Stimulated activated CD8-positive, alpha-beta memory T cell treated with anti-CD3 and anti-CD28 coated beads, Interleukin-7, amount 100 ng/mL, for 48 hours (primary cell): ENCODE data around the gene RNF44.

Experiments used
- DNase-seq, 2 donors: peaks; one replicate each; pipeline ENCODE4 v3.0.0-alpha.2; 2020; ENCODE audit warnings: low read depth in 1 of 2; ENCODE audit errors: extremely low read depth in 1 of 2

RNF44 gene

DNA sequence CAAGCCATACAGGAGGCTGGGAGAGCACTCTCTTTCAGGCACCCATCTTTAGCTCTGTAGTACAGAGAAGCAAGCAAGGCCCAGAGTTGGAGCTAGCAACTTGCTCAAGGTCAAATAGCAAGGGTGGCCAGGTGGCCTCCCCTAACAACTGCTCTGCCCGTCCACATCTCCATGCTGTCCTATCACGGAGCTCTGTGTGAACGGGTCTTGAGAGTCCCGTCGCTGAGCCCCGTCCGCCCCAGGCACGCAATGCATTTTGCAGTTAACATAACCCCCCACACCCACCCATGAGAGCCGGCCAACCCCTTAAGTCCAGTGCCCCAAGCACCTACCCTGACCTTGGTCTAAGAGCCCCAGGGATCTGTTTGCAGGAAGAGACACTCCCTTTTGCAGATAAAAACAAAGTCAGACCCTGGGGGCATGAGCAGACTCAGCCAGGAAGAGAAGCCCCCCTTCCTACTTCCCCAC is 1.5 kb downstream of the RNF44 start:
- no peak for DNase-seq

DNA sequence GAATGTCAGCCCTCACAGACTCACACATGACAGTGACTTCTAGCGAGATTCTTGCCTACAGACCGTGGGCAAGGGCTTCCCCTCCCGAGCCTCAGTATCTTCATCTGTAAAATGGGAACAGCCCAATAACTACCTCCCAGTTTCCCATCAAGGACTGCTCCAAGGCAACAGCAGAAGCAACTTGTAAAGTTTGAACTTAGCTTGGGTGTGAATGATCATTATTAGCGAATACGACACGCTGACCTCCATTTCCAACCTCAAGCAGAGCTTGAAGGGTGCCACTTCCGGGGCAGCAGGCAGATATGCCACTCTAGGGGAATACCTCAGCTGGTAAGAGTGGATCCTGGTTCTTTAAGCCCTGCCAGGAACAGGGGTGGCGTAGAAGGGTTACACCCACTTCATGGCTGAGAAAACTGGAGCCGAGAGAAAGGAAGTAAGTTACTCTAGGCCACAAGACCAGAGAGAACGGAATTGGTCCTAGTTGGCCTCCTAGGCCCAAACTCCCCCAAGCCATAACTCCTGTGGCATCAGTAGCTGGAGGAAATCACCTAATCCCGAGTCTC is 2.0 kb downstream of the RNF44 start:
- no peak for DNase-seq

DNA sequence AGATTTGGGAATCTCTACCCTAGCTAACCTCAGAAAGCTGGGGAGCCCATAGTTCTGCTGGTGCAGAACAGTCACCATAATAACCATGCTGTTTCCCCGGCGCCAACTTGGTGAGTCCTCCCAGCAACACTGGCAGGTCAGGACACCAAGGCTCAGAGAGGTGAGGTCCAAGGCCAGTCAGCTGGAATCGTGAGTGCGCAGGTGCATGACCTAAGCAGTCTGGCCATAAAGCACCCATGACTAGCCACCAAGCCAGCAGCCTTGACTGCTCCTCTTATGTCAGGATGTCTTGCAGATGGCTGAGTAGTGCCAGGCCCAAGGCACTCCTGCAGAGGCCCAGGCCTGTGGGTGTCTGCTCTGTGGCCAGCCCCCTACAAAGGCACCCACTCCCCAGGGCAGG is 2.6 kb downstream of the RNF44 start:
- no peak for DNase-seq

DNA sequence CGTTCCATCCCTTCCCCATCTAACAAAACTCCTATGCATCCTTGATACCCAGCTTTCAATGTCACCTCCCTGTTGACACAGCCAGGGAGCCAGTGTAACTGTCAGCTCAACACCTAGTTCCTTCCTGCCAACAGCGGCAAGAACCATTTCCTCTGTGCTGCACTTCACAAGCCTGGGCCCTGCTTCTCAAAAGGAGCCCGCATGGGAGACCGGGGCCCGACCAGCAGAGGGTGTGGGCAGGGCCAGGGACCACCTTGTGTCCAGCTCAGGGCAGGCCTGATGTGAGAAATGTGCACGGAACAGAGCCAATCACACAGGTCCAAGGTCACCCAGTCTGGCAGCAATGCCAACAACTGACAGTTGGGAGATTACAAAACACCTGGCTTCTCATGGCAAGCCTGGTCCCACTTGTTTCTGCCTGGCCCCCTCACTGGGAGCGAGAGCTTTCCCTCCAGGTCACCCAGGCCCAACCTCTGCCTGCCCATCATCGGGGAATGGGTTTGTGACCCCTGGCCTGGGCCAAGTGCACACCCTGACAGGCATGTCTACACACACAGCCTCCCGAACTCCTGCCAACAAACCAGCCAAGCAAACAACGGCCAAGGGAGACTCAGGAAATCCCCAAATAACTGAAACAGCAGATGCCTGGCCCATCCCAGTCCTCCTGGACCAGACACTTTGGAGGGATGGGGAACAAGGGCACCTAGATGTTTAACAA is 3.1 kb downstream of the RNF44 start:
- no peak for DNase-seq

DNA sequence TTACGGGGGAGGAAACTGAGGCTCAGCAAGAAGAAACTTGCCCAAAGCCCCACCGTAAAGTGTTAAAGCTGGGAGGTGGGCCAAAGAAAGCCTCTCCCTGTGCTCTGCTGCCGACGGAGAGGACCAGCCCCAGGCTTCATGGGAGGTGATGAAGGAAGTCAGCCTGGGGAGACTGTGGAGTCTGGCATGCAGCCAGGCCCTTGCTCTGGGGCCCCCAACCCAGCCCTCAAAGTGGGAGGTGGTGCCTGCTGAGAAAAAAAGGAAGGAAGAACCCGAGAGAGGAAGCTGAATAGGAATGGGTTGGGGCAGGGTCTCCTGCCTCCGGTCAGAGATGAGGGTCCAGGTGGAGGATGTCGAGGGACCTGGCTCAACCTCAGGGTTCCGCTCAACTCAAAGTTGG is 3.8 kb downstream of the RNF44 start:
- no peak for DNase-seq

DNA sequence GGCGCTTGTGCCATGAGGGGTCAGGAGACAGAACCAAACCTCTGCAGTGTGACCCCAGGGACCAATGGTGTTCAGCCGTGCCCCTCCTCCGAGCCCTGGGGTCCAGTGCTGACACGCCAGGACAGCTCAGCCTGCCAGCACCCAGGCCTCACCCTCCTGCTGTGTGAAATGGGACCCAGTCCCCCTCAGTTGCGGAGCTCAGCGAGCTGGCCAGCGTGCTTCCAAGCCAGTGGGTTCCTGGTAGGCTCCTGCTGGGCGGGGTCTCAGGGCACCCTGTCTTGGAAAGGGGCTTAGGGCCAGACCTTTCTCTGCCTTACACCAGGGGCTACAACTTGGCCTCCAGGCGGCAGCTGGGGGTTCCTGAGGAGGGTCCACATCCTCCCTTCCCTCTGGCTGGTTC is 4.4 kb downstream of the RNF44 start:
- no peak for DNase-seq

DNA sequence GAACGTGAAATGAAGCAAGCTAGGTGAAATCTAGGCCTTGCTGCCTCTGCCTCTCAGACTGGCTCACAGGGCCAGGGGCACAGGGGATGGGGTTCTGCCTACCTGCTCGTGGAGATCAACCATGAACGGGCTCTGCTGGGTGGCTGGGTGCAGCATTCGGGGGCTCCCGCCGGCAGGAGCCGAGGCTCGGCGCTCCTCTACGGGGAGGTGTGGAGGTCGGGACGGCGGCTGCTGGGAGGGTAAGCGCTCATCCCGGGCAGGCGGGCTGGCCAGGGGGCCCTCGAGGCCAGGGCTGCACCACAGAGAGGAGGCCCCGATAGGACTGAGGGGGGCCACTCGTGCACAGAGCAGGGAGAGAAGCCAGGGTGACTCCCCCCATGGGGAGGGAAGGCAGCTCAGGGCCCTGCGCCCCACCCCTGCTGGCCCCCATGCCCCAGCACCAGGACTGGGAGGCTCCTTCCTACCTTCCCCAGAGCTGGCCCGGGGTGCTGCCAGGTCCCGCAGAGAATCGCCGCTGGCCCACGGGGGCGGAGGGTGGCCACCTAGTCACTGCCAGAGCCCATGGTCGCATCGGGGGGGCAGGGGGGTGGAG is 5.2 kb downstream of the RNF44 start:
- DNase-seq = no peak

DNA sequence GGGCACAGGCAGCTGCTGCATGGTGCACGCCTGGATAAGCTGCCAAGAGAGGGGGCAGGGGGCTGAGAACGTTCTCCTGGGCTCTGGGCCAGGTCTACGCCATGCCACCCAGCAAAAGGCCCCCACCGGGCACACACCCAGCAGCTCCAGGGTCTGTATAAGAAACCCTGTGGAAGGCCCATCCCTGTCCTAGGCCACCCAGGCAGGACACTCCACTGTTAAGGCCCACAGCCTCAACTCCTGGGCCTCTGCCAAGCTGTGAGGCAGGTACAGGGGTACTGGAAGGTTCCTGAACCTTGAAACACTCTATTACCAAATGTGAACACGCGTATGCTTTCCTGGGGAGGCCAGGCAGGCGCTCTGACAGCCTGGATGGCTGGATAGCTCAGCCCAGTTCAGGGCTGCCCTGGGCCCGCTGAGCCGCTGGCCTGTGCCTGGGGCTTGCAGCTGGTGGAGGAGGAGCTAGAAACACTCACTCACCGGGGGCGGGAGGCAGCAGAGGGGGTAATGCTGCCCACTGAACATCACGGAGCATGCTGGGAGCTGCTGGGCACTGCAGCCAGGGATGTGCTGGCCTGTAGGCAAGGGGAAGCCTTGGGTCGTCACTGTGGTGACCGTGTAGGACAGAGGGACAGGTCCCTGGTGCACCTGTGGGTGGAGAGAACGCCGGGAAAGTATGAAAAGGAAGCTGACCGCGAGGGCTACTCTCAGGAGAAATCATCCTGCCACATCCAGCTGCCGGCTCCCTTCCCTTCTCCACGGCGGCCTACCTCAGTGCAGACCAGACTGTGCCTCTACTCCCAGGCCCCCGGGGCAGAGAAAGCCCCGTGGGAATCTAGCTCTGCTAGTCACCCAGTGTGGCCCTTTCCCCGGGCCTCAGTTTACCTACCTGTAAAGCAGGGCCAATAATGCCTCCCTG is 6.0 kb downstream of the RNF44 start:
- no peak for DNase-seq

DNA sequence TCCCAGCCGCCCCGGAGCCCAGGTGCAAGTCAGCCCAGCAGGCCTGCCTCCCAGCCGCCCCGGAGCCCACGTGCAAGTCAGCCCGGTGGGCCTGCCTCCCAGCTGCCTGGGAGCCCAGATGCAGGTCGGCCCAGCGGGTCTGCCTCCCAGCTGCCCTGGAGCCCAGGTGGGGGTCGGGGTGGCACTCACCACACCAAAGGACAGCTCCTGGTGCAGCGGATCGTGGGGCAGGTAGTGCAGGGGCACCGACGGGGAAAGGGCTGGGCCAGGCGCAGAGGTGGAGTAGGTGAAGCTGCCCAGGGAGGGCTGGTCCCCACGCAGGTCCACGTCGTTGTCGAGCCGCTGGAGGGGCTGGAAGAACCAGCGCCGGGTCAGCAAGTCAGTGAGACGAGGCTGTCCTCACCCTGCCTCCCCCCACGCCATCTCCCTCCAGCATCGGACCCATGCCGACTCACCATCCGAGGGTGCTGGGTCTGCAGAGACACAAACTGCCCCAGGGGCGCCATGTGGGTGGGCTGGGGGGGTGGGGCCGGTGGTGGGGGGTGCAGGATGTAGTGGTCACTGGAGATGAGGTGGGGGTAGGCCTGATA is 6.7 kb downstream of the RNF44 start:
- no peak for DNase-seq

DNA sequence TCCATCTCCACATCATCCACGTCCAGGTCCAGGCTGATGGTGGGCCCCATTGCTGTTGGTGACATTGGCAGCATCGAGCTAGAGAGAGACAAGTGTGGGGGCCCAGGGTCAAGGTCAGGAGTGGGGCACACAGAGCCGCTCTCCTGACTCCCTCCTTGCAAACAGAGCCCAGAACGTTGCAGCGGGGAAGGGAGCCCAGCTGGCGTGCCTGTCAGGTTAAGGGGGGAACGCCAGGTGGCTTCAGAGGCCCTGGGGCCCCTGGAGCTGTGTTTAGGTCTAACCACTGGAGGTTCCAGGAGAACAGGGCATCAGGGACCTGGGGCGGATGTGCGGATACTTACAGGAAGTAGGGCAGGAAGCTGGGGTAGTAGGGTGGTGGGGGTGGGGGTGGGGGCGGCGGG is 7.5 kb downstream of the RNF44 start:
- DNase-seq = no peak

DNA sequence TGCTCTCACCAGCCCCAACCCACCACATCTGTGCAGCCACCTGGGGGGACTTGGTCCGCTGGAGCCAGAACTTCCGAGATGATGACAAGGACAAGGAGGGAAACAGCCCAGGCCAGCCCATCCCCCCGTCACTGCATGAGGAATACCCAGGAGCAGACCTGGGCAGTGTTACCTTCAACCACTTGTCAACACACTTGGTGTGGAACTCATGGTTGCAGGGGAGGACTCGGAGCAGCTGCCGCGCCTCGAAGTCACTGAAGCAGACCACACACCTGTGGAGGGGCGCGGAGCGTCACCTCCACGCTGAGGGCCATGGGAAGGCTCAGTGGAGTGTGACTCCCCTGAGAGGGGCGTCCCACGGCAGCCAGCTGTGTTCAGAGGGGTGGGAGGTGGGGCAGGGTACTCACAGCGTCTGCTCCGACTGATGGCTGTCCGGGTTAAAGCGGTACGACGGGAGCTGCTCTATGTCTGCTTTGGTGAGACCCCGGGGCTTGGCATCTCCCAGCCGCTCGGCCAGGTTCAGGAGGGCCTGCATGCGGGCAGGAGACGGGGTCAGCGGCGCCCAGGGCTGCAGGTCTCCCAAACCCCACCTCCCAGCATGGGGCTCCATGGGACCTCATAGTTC is 8.0 kb downstream of the RNF44 start:
- DNase-seq = no peak

DNA sequence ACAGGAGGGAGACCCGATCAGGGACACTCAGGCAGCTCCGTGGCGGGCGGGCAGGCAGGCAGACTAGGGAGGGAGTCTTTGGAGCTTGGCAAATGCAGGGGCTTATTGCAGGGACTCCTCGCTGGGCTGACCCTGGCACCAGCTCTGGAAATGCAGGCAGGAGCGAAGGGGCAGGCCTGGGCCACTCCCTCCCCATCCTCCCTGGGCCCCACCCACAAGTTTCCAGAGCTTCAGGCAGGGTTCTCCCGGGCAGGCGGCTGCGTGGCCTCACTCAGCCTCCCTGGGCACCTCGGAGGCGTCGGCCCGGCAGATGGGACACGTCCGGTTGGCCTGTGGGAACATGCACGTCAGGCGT is 8.5 kb downstream of the RNF44 start:
- no peak for DNase-seq

DNA sequence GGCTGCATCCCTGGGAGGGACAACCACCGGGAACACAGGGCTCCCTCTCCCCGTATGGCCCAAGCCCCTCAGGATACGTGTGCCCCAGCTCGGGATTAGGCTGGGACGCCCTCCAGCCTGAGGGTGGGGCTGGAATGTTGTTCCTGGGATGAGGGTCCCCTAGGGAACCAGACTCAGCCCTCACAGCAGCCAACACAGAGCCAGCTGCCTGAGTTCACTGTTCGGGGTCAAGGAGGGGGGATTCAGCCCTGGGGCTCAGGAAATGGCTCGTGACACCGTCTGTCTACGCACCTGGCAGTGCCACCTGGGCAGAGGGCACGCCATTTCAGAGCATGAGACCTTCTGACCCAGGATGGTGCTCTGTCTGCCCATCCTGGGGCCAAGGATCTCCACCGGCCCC is 8.9 kb downstream of the RNF44 start:
- DNase-seq = no peak

DNA sequence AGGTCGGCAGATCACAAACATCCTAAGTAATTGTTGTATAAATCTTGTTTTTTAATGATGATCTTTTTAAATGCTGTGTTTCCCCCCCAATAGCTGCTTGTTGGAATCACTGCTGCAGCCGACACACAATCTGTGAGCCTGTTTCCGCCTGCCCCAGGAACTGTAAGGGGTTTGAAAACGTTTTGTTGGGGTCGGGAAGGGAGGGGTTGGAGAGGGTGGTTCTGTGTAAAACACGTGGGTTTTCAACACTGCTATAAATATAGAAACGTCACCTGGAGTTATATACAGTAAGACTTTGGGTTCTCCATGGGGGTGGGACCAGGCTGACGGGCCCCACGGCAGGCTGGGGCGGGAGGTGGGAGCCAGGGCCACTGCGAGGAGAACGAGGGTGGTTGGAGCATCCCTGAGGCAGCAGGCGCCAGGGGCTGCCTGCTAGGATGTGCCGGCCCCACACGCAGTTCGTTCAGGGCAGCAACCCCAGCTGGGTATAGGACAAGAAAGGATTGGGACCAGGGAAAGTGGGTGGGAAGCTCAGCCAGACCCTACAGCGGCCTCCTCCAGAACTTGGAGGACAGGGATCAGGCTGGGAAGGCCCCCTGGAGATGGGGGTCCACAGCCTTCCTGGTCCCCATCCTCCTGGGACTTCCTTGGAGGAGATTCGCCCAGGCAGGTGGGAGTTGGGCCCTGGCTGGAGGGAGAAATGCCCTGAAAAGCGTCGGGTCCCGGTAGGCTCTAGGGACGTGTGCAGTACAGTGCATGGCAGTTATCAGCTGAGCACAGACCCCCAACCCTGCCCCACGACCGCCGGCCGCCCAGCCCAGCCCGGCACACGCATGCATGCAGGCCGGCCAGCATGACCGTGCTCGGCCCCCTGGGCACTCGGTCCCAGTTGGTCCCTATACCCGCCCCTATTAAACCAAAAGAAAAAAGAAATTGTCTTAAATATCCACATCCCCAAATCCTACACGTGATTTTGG is 9.7 kb downstream of the RNF44 start:
- no peak for DNase-seq

DNA sequence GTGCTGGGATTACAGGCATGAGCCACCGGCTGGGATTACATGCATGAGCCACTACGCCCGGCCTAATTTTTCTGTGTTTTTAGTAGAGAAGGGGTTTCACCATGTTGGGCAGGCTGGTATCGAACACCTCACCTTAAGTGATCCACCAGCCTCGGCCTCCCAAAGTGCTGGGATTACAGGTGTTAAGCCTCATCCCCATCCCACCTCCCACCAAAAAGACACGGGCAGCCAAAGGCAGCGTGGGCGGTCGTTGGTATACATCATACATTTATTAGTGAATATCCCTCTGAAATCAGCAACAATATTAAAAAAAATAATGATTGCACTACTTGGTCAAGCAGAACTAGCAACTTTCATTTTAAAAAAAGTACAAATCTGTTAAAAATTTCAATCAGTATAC is 10.7 kb downstream of the RNF44 start:
- no peak for DNase-seq

DNA sequence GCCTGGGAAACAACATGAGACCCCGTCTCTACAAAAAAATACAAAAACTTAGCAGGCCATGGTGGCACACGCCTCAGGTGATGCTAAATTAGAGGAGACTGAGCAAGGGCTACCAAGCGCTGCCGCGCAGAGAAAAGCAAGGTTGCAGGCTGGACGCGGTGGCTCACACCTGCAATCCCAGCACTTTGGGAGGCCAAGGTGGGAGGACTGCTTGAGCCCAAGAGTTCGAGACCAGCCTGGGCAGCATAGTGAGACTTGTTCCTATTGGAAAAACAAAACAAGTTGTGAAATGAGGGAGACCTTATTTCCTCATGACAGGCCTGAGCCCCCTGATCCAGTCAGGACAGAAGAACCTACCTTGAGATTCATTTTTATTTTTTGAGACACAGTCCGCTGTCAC is 11.5 kb downstream of the RNF44 start:
- no peak for DNase-seq

DNA sequence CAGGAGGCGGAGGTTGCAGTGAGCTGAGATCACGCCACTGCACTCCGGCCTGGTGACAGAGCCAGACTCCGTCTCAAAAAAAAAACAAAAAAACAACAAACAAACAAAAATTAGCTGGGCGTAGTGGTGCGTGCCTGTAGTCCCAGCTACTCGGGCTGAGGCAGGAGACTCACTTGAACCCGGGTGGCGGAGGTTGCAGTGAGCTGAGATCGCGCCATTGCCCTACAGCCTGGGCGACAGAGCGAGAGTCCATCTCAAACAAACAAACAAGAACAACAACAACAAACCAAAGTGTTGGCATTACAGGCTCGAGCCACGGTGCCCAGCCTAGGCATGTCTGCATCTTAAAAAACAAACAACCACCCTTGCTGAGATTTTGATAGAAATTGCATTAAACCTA is 12.2 kb downstream of the RNF44 start:
- DNase-seq = no peak

DNA sequence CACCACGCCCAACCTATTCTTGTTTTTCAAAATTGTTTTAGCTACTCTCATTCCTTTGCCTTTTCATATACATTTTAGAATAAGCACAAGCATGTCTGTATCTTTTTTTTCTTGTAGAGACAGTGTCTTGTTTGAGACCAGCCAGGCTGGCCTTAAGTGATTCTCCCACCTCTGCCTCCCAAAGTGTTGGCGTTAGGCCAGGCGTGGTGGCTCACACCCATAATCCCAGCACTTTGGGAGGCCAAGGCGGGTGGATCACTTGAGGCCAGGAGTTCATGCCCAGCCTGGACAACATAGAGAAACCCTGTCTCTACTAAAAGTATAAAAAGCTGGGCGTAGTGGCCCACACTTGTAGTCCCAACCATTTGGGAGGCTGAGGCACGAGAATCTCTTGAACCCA is 13.1 kb downstream of the RNF44 start:
- DNase-seq = no peak

DNA sequence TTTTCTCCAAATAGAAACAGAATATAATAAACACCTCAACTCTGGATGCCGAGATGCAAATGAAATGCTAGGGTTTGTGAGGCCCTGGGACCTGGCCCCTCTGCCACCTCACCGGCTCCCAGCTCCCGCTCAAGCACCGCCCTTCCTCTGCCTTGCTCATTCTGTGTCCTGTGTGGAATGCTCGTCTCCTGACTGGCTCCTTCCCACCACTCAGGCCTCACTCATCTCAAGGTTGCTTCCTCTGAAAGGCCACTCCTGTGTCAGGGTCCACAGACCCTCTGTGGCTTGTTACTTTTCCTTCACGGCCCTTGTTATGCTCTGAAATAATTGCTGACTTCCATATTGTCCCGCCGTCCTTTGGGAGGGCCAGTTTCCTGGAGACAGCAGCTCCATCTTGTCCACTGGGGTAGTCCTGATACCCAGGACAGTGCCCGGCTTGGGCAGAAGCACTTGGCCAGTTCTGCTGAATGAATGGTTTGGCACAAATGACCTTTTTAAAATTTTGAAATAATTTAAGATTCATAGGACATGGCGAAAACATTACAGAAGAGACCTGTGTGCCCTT is 15.4 kb downstream of the RNF44 start:
- DNase-seq = no peak
